Medulla oblongata (tissue), 1 donor: ENCODE measurements around the gene MAT2B.

Experiments
- DNase-seq: peaks from one replicate; pipeline ENCODE4 v3.0.0-alpha.2; 2015; ENCODE audit errors: extremely low spot score

Gene MAT2B

DNA sequence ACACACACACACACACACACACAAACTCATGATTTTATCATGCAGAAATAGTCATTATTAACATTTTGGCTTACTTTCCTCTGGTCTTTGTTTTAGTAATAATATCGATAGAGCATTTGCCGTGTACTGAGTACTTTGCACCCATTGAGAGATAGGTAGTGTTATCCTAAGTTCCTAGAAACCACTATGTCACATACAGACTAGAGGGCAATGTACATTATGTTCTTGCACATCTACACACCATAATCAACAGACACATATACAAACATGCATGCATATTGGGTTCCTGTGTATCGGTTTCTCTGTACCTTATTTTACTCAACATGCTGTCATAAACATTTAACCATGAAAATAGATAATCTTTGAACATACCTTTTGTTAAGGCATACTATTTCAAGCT, 45.7 kb downstream of the MAT2B start:
- no peak for DNase-seq

DNA sequence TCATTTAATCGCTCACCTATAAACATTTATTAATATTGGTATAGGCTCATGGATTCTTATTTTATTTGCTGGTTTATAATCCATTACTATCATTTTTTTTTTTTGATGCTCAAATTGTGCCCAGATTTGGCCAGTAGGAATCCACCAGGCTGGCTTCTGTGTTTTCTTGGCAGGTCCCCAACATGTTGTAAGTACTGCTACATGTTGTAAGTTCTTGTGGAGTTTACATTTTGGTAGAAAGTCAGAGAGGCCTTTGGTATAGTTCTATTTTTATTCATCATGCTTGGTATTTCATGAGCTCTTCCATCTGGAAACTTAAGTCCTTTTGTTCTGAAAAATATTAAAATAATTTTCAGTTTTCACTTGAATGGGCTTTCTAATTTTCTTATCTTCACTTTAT, 47.1 kb downstream of the MAT2B start:
- DNase-seq: no peak

DNA sequence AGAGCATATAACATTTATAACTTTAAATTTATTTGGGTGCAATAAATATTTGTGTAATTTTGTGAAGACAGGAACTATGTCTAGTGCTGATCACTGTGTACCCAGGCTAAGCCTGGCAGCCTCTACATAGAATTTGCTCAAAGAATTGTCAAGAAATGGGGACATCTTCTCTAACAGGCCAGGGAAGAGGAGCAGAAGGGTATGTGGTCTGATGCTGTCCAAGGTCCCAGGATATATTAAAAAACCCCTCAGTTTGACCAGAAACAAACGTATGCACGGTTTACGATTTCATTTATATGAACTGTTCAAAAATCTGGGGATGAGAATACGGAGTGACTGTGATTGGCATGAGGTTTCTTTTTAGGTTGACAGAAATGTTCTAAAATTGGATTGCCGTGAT, 55.9 kb downstream of the MAT2B start:
- no peak for DNase-seq

DNA sequence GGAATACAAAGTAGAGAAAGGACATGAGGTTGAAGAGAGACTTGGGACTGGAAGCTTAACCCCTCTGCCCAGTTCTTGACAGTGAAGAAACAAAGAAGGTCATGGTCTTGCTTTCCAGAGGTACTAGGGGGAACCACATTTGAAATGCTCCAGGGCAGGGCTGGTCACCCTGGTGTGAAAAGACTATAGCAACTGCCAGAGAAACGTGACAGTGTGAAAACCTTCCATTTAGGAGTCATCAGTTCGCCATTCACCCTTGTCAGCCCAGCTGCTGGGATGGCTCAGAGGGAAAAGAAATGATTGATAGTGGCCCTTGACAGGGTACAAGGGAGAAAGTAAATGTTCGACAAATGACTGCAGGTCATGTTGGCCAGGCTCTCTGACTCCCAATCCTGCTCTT, 56.7 kb downstream of the MAT2B start:
- DNase-seq: no peak

DNA sequence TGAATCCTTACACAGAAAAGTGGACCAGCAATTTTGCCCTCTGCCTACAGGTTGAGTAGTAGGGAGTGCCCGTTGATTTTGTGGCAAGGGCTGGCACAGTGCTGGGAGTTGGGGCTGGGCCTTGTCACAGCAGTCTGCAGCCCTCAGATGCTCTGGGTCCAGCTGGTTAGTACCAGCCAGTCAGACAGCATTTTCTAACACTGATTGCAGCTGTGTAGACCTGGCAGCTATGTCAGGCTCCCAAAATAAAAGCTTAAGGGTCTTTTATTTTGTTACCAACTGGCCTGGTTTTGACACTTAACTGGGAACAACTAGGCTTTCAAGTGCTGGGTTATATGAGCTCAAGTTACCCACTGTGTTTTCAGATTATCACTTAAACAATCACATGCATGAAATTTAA, 57.7 kb downstream of the MAT2B start:
- DNase-seq: no peak

DNA sequence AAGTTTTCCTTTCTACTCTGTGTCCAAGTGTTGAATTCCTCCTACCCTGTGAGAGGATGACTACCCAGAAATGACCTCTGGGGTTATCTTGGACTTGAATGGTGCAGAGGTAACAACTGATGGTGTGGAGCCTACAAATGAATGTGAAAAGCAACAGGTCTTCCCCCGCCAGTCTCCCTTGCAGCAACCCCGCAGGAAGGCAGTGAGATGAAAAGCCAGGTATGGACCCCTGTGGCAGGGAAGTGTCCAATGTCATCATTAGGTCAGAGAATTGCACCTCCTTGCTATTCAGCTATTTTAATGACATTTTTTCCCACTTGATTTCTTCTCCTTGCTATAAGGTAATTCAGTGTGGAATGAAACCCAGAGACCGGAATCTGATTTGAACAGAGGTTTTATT, 58.5 kb downstream of the MAT2B start:
- no peak for DNase-seq

DNA sequence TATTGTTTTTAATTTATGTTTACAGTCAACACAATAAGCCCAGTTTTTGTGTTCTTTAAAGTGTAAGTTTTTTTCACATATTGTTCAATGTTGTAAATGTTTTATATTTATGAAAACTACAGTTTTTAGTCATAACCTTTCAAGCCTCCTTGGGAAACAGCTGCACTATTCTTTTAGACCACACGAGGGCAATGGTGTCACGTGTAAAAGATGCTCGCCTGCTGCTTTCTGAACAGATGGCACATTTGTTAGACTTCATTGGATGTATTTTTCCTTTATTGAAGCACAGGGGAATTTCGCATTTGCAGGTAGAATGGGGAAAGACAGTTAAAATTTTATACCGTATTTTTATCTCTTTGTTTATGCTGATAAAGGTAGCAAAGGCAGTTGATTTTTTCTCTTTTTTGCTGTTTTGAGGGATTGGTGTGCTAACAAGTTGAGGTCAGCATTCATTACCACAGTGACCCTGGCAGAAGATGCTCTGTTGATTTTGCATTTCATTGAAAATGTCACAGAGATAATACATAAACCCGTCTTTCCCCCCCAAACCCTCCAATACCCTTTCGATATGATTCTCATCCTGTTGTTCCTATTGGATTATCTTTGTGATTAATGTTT, 59.0 kb downstream of the MAT2B start:
- DNase-seq: peak; percentile 88

DNA sequence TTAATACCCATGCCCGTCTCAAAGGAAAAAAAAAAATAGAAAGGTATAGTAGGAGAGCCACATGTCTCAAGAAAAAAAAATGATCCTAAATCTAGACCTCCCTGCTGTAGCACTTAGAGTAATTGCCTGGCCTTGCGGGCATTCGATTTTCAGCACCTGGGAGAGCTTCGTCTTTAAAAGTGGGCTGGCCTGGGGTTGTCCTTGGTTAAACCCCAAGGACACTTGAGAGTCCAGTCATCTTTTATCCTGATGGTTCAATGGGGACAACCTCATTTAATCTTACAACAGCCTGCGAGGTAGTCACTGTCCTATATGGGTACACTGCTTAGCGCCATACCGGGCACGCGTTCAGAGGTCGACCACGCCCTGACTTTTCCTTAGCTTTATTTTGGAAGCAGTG, 60.1 kb downstream of the MAT2B start:
- no peak for DNase-seq

DNA sequence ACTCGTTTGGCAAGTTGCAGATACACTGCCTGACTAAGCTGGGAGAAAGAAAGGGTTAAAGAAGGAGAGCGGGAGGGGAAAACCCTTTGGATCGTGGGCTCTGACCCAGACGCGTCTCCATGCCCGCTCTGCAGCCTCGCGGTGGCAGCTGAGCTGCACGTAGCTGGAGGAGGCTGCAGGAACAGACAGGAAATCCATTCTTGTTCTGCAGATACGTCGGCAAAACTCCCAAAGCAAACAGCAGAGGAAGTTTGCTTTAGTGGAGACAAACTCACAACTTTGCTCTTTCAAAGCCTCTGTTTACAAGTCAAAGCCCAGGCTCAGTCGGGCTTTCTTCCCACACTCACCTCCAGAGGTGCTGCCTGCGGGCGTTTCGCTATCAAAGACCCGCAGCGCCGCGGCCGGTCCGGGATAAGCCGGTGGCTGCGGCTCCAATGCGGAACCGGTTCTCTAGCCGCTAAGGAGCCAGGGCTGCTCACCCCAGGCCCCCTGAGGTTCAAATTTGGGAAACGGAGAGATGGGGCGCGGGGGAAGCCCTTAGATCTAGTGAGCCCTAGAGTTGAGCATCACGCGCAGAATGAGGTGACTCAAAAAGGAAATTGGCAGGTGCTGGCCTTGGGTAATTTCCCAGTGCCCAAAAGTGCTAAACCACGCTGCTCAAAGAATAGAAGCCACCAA, 60.7 kb downstream of the MAT2B start:
- DNase-seq: peak; percentile 8

DNA sequence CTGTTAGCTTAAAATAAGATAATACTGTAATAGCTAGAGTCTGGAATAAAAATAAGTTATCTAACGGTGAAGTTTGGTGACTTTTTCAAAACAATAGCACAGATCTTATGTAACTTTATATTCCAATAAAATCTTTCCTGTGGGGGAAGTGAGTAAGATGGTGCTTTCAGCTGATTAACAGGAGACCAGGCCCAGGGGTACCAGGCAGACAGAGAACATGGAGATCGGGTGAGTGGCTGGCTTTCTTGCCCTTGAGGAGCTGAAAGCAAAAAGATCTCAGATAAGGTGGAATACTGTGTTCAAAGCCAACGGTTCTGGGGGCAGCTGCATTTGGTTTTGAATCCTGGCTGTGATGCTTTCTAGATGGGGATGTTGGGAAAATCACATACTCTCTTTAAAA, 61.3 kb downstream of the MAT2B start:
- DNase-seq: no peak

DNA sequence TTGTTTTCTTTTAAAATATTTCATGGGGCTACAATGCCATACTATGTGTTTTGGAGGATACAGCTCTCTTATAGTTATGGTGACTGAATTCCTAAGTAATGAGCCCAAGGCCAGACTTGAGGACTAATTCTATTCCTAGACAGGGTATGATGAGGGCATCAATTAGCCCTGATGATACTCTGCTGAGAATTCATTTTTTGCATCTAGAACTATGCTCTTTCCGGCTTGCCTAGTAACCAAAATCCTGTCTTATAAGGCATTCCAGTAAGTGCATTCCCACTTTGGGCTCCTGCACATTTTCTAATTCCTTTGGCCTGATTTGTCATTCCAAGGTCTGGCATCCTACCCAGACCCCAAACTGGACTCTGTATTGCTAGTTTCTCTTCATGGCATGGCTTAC, 62.4 kb downstream of the MAT2B start:
- DNase-seq: no peak
